ENCODE measurements around the gene NKX2-3.
A peak's percentile ranks its signal among the peaks of the same experiment; 100 is the strongest.

NKX2-3 gene

DNA sequence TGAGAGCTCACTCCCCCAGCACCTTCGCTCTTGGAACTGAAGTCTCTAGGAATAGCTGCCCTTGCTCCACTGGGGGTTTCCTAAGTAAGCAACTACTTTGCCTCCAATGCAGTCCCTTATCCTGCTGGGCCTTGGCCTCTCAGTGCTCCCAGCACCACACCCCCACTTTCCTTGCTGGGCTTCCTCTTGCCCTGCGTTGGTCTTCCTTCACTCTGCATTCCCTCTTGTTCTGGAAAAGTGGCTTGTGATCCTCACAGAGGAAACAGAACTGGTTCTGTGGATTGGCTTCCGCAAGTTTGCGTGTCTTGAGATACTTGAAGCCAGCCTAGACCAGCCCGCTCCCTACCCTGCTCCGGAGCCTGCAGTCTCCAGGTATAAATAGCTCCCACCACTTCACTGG, 6.4 kb downstream of the NKX2-3 start:
- DNase-seq = no peak

DNA sequence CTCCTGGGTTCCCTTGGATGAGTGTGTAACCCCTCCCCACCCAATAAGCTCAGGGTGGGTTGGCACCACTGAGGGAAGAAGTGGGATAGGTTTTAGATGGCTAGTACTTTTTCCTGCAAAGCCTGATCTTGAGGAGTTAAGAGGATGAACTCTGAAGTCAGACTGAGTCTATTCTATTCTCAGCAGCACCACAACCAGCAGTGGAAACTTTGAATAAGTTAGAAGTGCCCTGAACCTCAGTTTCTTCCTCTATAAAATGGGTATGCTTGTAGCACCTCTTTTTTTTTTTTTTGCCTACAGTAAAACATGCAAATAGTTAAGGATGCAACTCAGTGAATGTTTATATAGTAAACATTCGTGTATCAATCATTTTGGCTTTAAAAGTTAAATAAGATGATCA, 7.1 kb downstream of the NKX2-3 start:
- no peak for DNase-seq

DNA sequence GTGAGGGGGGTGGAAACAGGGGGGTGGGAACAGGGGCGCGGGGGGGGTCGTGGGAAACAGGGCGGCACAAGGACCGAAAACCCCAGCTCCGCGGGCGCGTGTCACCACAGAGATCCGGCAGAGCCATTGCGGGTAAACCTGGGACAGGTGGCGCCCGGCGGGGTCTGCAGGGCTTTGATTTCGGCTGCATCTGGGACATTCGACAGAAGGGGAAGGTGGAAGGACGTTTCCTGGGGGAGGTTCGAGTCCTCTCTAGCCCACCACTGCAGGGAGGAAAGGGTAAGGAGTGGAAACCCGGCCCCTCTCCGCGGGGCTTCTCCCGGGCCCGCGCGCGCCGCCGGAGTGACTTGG, 7.5 kb downstream of the NKX2-3 start:
- no peak for DNase-seq

DNA sequence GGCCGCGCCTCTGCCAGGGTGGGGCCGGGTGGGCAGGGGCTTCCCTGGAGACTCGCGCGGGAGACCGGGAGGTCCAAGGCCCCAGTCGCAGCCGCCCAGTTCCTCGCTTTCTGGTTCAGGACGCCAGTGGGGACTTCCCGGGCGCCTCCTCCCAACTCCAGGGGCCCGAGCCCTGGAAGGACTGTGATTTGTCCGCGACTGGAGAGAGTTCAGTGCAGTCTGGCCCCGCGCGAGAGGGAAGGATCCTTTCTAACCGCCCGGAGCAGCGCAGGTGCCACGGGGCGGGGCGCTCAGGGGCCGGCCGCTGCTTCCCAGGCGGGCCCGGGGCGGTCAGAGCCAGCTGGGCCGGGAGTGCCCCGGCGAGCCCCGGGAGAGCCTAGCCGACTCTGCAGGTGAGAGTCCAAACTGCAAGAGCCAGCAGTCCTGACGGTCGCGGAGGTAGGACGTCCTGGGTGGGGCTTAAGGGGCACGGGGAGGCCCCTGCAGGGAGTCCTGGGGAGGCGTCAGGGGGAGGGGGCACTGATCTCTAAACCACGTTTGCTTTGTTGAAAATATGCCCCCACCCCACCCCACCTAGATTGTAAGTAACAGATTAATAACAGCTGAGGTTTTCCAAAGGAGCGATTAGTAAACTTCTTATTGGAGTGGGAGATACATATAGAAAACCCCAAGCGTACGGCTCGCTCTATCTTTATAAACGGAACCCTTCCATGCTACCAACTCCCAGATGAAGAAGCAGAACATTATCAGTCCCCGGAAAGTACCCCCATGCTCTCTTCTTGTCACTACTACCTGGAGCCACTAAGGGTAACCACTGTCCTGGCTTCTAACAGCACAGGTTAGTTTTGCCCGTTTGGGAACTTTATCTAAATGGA, 8.2 kb downstream of the NKX2-3 start:
- no peak for DNase-seq

DNA sequence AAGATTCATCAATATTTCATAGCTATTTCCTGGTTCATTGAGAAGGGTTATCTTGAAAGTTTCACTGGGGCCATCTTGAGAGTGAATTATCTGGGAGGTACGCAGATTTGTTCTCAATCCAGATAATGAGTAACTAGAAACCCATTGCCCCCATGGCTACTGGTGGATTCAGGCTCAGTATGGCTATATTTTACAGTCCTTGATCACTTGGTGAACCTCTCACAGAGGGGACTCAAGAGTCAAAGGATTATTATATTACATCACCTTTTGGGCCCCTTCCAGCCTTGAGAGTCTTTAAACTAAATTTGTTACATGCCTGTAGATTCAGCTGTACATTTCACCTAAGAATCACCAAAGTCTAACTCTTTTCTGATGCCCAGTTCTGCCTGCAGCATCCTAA, 11.6 kb downstream of the NKX2-3 start:
- no peak for DNase-seq

DNA sequence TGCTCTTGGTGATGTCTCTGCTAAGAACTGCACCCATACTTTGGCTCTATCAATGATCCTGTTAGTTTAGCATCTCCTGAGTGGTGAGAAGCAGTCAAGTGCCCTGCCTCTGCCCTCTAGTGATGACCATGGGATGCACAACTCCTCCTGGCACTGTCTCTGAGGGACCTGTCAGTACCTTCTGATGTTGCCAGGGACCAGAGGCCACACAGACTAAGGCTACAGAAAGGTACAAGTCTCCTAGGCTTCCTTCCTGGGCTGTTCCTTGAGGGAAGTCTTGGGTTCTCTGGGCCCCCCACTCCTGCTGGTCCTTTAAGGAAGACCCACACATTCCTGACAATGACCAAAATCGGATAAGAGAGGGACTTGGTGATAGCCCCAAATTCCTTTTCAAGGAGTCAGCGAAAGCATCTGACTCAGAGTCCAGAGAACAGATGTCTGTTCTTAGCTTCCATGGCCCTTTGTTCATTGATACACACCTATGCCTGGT, 15.3 kb downstream of the NKX2-3 start:
- no peak for DNase-seq

DNA sequence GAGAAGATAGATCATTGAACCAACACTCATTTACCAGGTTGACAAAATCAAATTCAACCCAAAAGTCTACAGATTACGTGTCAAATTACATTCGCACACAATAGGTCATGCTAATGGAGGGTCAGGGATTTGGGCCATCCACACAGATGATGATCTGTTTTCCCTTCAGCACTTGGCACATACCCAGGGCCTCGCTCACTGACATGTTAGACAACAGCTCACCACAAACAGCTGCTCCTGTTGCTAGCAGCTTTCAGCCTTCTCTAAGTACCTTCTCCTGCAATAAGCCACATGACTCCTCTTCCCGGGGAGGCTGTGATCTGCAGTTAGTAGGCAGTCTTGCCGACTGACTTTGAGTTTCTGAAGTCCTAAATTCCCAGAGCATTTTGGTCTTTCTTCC, 18.4 kb downstream of the NKX2-3 start:
- no peak for DNase-seq

DNA sequence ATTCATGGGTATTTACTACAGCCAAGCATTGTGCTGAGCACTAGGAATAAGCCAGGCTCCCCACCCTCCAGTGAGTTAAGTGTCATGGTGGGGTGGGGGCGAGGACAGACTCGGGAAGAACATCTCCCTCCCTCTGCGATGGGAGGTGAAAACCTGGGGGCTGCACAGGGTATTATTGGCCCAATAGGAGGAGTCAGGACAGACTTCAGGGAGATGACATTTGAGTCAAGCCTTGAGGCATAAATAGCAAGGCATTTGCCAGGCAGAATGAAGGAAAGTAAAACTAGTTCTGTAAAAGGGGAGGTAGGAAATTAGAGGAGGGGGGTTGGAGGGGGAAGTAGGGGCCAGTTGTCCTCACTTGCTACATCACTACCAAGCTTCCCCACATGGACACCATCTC, 18.9 kb downstream of the NKX2-3 start:
- DNase-seq = no peak

DNA sequence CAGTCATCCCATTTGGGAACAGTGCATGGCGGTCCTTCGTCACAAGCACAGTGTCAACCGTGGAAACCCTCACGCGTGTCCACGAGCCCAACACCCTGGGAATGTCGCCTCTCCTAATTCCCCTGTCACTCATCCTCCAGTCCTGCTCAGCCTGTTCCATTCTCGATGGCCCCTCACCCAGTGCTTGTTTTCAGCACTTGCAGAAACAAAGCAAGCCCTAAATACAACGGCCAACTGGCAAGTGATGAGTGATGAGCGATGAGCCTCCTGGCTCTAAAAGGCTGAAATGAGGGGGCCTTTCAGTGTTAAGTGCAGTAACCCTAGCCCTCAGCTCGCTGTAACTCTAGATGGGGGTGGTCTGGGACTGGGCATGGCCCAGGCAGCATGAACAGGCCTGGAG, 22.6 kb downstream of the NKX2-3 start:
- no peak for DNase-seq

DNA sequence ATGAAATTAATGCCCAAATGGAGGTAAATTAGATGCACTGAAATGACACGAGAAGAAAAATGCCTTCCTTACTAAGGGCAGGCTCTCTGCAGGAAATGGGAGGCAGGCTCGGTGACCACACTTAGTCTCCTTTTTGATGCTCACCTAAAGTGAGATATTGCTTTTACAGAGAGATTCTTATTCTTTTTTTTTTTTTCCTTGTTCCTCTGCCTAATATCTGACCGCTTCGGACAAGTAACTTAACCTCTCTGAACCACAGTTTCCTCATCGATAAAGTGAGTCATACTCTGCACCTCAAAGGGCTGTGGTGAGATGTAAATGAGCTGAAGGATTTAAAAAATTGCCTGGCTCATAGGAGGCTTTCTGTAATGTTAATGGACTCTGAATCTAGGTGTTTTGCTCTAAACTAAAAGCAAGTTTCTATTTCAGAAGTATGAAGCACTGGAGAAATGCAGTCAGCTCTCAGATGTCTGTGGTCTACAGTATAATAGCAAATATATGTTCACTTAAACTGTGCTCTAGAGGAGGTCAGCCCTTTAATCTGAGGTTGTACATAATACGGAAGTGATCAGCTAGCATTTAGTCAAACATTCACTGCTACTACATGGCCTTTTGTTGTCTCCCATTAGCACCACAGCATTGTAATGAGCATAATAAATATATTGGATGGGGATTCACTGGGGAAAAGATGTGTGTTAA, 23.2 kb downstream of the NKX2-3 start:
- no peak for DNase-seq

DNA sequence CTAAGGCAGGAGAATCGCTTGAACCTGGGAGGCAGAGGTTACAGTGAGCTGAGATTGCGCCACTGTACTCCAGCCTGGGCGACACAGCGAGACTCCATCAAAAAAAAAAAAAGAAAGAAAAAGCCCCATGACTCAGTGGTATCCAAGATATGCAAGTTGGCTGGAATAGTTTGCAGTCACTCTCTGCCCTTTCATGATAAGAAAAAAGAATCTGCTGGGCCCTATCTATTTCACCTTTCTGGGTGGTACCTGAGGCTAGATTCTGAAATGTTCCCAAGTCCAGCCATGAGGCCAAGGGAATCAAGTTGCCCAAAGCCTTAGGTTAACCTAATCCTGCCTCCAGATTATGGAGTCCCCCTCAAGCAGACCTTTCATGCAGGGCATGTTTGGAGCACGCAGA, 24.3 kb downstream of the NKX2-3 start:
- DNase-seq = no peak

DNA sequence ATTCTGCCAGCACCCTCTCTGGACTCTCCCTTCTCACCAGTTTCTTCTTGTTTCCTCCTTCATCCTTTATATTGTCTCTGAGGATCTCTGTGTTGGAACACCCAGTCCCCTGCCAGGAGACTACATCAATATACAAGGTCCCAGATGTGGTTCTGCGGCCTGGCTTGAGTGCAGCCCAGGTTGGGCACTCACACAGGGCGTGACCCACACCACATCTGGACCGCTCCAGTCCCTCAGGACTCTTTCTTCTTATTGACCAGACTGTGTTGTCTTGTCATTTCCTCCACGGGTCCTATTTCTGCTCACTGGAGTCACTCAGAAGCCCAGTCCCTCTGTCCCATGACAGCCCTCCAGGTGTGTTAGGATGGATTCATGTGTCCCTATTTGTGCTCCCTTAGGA, 26.0 kb downstream of the NKX2-3 start:
- DNase-seq = no peak

DNA sequence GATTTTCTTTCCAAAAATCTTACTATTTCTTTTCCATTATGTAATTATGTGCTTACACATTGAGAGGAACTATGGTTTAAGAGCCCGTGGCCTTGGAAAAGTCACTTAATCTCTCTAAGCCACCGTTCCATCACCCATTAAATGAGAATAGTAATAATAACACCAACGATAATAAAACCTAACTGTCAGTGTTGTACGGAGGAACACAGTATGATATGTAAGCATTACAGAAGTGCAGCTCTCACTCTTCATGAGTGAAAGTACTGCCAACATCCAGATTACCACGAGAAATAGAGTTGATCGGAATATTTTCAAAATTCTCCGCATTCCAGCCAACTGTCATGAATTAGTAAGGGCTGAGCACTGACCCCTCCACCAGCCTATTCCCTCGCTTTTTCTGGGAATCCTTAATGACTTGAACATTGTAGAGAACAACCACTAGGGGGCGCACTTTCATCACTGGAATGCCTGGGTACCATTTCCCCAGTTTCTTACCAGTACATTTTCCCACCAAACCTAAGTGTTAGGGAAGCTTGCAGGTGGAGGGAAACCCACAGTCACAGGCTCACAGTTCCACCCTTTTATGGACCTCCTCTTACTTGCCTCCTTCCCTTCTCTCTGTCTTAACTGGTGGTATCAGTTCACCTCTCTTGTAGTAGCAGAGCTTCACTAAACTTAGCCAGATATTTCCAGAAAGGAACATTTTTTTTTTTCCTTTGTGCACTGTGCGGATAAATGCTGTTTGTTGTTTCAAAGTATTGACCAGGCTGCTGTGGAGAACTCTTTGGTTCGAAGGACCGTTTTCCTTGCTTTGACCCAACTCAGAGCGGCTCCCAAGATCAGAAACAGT, 27.8 kb downstream of the NKX2-3 start:
- DNase-seq = peak; percentile 6

DNA sequence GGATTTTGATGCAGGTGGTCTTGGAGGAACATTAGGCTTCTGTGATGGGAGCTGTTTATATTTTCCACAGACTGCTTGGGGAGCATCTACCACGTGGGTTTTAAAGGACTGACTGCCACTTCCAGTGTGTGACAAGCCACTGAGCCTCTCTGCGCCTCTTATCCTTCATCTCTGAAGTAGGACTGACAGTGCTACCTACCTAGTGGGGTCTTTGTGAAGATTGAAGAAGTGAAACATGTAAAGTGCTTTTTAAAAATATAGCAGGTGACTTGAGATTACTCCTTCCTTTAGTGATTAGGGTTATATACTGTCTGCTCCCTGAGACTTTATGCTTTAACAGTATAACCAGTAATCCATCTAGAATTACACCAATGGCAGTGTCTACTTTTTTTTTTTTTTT, 29.9 kb downstream of the NKX2-3 start:
- DNase-seq = no peak

DNA sequence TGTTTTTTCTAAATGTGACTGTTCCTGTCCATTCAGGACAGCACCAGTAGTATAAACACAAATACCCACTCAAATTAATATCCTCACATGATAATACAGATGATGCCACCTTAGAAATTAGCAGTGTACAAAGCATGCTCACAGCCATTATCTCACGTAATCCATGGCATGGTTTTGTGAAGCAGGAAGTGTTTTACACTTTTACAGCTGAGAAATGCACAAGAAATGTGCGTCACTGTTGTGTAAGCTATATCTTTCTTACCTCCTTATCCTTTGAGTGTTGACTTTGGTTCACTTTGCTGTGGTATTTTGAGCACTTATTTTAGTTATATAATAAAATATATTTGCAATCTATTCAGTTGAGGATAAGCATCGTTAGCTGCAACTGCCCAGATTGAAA, 31.6 kb downstream of the NKX2-3 start:
- DNase-seq = no peak

DNA sequence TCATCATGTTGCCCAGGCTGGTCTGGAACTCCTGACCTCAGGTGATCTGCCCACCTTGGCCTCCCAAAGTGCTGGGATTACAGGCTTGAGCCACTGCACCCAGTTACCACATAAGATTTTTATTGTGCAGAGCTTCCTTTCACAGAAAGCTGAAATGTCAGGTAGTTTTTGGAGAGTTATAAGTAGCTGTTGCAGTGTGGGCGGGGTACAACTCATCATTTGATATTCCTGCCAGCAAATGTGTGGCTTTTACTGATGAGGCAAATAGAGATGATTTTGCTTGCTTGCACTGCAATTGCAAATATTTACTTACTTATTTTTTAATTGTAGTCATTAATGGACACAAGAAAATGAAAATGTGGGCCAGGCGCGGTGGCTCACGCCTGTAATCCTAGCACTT, 32.4 kb downstream of the NKX2-3 start:
- no peak for DNase-seq

DNA sequence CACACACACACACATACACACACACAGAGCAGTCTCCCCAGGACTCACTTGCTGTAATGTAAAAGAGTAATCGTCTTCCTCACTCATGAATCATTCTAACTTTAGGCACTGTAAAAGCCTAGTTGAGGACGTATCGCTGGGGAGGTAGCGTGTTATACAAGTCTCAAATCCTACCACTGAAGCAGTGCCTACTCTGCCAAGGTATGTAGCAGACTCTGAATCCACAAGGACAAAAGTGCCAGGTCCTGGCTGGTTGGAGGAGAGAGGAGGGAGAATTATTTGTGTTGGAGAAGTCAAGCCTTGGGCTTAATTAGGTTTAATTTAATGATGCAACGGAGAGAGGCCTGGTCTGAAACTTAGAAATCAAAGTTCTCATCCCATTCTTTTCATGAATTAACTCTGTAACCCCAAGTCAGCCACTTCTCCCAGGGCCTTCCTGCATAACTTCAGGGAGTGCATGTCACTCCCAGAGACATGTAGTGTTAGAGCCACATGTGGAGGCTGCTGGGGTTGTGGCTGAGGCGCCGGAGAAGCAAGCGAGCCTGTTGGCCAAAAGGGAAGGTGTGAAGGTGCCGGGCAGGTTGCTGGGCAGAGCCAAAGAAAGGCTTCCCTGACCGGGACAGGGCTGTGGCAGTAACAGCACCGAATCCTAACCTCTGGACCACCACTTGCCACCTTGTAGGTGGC, 36.7 kb downstream of the NKX2-3 start:
- DNase-seq = no peak

DNA sequence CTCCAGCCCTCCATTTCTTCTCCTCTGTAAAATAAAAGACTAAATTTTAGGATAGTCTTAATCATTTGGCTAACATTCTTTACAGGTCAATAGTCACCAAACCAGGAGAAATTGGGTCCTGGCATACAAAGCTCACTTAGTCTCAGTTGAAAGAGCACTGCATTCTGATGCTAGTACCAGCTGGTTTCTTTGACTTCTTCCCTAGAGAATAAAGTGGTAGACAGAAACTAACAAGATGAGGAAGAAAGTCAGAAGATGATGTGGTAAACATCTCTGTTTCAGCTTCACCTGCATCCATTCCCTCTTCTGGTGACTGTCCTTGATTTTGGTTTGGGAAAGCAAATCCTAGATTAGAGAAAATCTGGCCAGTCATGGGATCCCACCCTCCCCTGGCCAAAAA, 37.2 kb downstream of the NKX2-3 start:
- DNase-seq = no peak

DNA sequence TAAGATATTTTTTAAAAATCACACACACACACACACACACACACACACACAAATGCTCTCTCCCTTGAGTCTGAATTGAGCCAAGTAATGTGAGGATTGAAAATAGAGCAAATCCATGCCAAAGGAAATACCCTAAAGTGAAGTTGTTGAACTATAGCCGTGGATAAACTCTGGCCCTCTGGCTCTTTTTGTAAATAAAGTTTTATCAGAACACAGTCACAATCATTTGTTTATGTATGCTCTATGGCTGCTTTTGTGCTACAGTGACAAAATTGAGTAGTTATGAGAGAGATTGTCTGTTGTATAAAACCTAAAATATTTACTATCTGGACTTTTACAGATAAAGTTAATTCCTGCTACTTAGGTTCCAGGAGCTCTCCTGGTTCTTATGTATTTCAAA, 39.1 kb downstream of the NKX2-3 start:
- no peak for DNase-seq

DNA sequence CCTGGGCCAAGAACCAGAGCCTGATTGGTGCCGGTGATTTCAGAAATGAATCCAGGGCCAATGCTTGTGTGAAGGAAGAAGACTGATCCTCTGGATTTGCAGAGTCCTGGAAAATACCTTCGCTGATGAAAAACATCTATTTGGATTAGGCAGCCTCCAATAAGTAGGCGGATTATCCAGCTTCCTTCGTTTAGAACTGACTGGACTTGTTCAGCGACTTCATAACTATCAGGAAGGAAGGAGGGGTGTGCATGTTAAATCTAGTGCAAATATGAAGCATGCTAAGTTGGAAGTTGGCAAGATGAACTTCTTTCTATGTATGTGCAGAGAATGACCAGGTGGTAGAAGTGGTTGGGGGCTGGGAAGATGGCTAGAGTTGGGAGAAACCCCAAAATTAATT, 41.0 kb downstream of the NKX2-3 start:
- DNase-seq = no peak

DNA sequence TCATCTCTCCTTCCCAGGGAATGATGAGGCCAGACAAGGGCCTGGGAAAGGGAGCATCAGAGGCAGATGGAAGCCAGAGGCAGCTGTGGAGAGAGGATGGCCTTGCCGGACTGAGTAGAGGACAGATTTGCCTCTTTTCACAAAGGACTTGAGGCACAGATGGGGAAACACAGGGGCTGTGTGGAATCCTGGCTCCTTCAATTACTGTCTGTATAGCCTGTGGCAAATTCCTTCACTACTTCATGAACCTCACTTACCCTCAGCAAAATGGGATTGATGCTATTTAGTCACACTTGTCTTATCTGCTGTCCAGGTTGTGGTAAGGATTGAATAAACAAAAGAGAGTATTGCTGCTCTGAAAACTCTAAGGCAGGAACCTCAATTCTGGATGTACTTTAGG, 47.2 kb downstream of the NKX2-3 start:
- DNase-seq = no peak

DNA sequence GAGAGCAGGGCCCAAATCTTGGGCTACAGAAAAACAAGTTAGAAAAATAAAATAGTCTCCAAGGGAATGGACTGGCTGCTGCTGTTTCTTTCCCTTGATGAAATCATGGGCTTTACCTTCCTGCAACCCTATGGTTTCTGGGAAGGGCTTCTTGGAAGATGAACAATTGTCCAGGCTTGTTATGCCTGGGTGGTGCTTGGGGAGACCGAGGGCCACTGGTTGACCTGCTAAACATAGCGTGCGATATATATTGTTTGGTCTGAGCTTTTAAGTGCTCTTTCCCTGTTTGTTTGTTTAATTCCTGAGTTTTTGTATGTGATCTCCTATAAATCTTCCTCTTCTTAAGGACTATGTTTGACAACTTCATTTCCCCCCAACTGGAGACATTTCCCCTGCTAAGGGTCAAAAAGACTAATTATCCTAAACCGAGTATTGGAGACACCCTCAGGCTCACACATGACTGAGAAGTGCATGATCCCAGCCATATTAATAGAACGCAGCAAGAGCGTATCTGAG, 49.6 kb downstream of the NKX2-3 start:
- no peak for DNase-seq

DNA sequence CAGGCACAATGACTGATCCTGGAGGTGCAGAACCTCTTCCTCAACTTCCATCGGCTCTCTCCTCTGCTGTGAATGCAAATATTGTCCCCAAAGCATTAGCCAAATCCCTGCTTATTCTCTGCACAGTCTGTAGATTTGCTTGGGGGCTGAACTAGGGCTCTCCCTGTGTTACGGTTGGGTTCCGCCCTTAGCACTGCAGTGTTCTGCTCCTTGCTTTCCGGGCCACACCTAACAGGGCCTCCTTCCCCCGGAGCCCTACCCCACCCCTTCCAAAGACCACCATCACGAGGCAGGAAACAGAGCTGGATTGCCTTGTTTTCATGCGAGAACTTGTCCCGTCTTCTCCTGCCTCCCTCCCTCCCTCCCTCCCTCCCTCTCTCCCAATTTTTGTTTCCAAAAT, 50.9 kb downstream of the NKX2-3 start:
- DNase-seq = no peak

All from effector CD8-positive, alpha-beta T cell (primary cell).